Measurements from ENCODE around the gene RMI2.
A peak's percentile ranks its signal among the peaks of the same experiment; 100 is the strongest.
"Not testable (repeated sequence)": the region's sequence is repeated elsewhere in the genome, so short reads cannot be mapped to it uniquely, and the experiment has no call there.

RMI2 gene

DNA sequence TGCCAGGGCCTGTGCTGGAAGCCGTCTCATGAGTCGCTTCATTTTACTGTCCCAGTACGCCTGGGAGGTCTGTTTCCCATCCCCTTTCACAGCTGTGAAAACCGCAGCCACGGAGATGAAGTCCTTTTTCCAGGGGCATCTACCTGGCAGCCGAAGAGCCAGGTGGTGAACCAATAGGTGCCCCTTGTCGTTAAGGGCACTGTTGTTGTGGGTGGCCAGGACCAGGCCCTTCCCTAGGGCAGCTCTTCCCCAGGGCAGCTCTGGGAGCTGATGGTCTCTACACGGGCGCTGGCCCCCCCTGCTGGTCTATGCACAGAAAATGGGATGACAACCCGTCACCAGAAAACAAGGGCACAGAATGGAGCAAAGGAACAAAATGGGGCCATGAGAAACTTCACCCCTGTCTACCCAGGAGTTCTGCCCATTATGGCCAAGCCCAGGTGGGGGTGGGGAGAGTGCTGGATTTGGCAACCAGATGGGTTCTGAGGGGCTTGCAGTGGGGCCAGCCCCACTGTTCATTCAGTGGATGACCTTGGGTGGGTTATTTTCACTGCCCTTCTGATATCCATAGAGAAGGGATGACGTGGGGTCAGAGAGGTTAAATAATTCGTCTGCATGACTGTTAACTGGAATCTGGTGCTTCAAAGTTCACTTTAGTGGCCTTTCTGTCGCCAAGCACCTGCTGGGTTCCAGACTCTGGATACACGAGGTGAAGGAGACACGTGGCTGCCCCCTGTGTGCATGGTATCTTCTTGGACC is 11.5 kb downstream of the RMI2 start:
- DNase-seq, result peak; percentile 57

DNA sequence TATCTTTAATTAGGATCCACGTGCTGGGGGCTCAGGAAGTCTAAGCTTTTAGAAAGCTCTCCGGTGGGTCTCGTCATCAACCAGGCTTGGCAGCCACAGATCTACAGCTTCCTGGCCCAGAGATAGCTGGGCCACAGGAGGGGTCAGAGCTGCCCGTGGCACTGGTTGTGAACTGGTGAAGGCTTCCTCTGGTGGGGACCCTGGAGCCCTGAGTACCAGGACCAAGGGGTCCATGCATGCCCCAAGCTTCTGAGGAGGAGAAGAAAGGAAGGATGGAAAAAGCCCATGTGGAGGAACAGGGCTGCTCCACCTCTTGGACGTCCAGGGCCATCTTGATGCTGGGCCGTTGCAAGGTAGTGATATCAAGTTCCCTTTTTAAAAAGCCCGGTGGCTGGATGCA is 13.3 kb downstream of the RMI2 start:
- no peak for DNase-seq

DNA sequence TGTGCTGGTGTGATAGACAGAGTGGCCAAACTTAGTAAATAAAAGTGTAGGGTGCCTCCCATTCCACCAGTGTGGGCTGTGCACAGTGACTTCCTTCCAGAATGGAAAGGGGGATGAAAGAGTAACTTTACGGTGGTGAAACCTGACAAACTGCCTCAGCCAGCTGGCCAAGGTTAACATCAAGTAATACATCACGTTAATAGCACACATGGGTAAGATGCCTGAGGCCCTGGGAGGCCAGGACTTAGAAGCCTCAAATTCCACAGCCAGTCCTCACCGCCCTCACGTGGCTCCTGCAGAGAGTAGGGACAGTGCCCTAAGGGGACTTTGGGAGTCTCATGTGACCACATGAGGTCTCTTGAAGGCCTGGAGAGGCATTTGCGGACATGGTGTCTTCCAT is 14.1 kb downstream of the RMI2 start:
- no peak for DNase-seq

DNA sequence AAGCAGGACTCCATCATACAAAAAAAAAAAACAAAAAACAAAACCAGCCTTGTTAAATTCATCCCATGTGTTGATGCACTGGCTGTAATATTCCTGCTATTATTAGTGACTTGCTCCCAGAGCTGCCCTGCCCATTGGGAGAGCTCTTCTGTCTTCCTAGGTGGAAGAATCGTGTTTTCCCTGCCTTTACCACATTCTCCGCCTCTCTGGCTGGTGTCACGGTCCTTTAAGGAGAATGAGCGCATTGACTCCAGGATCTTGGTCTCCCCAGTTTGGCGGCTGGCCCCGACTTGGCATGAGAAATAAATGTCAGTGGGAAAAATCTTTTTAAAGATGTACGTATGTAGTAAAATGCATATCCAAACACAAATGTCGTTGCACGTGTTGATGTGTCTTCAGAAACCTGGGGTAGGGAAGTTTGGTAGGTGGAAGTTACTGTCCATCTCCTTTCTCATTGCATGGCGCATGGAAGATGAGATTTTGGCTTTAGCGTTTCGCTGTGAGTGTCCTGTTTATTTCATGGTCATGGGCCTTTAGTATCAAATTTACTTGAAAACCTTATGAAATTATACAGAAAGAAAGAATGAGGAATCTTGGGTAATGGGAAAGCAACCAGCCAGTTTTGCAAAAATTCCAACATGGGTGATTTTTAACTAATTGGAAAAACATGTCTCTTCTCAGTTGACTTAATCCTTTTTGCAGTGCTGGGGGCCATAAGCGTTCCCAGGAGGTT is 15.5 kb downstream of the RMI2 start:
- DNase-seq, result no peak

DNA sequence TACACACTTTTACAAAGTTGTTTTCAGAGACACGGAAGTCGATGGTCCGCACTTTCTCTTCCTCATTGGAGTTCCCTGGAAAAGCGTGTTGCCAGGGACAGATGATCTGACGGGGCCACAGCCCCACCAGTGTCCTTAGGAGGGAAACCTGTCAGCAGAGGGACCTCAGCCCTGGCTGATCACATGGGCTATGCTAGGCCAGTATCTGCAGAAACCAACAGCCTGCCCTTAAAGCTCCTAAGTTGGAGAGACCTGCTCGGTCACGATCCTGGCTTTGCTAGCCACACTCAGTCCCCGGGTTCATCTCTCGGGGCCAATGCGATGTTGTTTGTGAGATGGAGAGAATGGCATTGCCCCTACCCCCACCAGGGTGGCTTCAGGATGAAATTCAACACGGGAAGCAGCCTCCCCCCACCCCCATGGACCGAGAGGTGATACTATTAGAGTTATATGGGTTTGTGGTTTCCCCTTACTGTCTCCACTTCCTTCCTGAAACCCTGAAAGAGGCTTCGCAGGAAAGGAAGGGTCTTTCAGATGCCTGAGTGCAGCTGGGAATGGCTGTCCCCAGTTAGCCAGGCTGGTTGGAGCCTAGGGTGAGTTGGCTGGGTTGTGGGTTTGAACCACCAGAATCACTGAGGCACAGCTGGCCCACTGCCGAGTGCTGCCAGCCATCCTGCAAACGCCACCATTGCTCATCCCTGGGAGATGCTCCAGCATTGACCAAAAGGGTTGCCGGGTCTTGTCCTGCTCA is 16.6 kb downstream of the RMI2 start:
- no peak for DNase-seq

DNA sequence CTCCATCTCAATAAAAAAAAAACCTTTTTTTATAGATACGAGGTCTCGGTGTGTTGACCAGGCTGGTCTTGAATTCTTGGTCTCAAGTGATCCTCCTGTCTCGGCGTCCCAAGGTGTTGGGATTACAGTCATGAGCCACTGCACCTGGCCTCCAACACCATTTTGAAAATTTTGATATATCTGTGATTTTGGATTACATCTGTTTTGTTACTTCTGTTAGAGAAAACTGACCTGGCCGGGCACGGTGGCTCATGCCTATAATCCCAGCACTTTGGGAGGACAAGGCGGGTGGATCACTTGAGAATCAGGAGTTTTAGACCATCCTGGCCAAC is 18.6 kb downstream of the RMI2 start:
- DNase-seq, result no peak

DNA sequence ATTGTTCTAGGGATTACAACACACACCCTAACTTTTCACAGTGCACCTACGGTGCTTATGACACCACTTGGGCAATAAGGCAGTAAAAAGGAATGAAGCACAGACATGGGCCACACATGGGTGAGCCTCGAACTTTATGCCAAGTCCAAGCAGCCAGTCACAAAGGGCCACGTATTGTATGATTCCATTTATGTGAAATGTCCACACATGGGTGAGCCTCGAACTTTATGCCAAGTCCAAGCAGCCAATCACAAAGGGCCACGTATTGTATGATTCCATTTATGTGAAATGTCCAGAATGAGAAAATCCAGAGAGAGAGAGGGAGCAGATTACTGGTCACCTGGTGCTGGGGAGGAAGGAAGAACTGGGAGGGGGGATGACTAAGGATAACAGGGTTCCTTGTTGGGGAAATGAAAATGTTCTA is 22.2 kb downstream of the RMI2 start:
- DNase-seq, result no peak

DNA sequence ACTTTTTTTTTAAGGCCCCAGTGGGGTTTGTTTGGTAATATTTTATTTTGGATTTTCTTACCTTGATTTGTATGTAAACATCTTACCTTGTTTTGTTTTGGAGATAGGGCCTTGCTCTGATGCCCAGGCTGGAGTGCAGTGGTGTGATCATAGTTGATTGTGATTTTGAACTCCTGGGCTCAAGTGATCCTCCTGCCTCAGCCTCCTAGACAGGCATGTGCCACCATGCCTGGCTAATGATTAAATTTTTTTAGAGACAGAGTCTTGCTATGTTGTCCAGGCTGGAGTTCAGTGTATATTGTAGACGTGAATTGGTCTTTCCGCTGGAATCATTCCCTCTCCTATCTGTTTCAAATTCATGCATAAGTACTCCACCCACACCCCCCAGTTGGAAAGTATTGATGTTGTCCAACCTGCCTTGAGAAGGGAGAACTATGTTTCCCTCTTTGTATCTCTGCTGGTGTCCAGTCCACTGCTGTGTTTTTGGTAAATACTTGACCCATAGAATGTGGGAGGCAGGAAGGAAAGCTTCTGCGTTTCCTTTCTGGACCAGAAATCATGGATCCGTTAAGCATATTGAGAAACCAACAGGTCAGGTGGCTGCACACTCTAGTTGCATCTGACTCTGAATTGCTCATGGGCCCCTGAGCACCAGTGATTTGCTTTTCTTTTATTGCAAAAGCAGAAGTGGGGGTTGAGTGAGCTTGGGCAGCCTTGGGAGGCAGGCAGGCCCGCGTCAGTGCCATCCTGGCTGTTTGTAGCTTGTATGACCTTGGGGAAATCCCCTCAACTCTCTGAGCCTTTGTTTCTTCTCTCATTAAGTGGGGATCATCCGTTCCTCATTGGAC is 25.0 kb downstream of the RMI2 start:
- no peak for DNase-seq

DNA sequence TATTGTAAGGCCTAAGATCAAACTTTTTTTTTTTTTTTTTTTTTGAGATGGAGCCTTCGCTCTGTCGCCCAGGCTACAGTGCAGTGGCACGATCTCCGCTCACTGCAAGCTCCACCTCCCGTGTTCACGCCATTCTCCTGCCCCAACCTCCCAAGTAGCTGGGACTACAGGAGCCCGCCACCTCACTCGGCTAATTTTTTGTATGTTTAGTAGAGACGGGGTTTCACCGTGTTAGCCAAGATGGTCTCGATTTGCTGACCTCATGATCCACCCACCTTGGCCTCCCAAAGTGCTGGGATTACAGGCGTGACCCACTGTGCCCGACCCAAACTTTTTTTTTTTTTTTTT is 25.6 kb downstream of the RMI2 start:
- DNase-seq, result not testable (repeated sequence)

DNA sequence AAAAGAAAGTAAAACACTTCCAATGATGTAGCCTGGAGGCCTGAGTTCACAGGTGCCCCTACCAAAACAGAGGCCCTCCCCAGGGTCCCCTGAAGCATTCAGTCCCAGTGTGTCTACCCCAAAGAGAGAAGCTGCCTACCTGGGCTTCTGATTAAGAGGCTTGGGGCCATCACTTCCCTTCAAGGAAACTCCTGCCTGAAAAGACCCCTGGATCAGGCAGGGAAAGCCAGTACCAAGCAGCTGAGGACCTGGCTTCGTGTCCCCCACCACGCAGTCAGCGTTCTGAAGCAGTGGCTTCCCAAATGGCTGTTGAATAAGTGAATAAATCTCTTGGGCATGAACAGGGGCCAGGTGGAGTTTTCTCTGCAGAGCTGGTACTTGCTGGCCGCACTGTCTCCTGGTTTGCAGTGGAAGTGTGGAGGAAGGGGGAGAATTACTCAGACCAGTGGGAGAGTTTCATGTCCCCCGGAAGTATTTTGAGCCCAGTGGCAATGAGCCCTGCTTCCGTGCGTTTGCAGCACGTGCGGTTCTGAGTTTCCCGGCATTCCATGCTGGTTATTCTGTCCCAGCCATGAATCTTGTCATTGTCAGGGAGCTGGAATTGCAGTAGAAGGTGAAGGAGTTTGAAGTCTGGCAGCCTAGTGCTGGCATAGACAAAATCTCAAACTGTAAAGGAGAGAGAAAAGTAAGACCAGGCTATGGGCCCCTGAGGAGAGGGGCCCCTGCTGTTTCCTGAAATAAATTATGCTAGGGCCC is 27.0 kb downstream of the RMI2 start:
- no peak for DNase-seq

DNA sequence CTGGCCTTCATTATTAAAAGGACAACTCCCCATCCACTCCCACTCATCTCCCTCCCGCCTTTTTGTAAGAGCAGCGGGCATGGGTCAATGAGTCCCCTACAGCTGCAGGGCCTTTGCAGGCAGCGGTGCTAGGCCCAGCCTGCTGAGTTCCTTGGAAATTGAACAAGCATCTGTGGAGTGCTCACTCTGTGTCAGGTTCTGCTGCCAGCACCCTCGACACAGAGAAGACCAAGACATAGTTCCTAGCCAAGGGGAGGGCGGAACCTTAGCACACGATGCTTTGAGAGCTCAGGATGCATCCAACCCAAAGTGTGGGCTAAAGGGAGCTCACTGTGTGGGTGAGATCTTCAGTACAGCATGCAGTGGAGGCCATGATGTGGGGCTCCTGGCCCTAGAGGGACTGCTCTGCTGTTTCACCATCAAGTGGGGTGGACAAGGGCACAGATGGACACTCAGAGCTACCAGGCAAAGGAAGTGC is 27.6 kb downstream of the RMI2 start:
- DNase-seq, result no peak

DNA sequence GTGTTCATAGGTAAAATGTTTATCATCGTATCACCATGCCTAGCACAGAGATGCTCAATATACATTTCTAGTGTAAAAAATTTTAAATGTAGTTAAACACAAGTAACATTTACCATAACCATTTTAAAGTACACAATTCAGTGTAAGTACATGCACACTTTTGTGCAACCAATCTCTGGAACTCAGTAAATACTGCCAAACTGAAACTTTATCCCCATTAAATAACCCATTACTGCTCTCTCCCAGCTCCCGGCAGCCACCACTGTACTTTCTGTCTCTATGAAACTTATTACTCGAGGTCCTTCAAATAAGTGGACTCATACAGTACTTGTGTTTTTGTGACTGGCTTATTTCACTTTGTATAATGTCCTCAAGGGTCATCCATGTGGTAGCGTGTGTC is 29.0 kb downstream of the RMI2 start:
- DNase-seq, result no peak

DNA sequence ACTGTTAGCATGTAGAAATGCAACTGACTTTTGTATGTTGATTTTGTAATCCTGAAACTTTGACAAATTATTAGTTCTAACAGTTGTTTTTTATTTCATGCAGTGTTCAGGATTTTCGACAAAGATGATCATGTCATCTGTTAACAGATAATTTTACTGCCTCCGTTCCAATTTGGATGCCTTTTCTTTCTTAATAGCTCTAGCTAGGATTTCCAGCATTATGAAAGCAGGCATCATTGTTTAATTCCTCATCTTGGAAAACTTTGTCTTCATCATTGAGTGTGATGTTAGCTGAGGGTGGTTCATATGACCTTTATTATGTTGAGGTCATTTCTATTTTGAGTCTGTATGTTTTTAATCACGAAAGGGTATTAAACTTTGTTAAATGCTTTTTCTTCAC is 31.9 kb downstream of the RMI2 start:
- DNase-seq, result no peak

DNA sequence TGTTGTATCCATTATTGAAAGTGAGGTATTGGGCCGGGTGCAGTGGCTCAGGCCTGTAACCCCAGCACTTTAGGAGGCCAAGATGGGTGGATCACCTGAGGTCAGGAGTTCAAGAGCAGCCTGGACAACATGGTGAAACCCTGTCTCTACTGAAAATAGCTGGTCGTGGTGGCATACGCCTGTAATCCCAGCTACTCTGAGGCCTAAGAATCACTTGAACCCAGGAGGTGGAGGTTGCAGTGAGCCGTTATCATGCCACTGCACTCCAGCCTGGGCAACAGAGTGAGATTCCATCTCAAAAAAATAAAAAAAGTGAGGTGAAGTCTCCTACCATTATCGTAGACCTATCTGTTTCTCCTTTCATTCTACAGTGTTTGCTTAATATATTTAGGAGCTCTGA is 33.7 kb downstream of the RMI2 start:
- not testable (repeated sequence) for DNase-seq

DNA sequence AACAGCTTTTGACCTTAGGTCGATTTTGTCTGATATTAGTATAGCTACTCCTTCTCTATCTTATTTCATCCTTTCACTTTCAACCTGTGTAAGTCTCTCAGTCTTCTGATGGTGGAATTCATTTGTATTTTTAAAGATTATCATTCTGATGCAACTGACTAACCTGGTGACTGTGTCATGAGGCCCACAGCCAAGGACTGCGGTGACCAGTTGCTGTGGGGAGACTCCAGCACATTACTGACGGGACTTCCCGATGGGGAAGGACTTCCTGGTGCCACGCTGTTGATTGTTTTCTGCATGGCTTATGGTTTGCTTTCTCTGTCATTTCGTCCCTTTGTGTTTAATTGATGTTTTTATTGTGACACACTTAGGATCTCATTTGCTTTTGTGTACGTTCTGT is 34.2 kb downstream of the RMI2 start:
- no peak for DNase-seq

DNA sequence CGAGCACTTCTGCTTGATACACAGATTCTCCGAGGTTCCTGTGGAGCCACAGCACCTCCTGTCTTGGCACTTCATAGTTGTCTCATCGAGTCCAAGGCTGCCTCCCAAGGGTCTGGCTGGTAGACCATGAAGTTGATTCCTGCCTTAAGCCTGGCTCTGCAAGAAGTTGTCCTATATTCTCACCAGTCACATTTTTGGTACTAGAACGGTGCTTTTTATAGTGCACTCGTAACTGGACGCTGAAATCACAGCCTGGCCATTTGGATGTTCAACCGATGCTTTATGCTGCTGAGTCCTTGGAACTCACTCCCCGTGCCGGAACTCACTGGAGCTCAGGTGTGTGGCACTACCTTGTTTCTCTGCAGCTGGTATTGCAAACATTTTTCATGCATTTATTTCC is 35.6 kb downstream of the RMI2 start:
- no peak for DNase-seq

DNA sequence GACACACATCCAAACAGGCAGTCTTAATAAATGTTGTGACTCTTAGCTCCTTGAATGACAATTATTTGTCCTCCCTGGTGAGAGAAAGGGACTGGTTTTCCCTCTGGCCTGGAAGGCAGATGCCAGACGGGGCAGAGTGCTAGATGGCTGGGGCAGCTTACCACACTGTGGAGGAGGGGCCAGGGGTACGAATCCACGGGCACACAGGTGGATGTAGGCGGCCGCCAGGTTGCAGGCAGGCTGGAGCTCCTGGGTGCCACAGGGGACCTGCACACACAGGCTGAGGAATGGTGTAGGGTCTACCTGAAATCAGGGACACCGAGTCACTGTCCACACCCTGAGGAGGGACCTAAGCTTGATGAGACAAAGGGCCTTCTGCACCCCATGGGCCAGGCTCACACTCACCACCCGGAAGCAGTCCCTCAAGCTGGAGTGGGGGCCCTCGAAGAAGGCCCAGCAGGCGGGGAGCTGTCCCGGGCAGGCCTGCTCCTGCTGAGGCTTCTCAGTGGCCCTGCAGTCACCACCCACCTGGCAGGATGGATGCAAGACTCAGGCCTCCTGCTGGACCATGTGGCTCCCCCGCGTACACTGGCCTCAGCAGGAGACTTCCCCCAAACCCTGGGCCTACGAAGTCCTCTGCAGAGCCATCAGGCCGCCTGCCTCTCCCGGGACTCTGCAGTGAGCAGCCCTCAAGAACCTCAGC is 38.4 kb downstream of the RMI2 start:
- no peak for DNase-seq

DNA sequence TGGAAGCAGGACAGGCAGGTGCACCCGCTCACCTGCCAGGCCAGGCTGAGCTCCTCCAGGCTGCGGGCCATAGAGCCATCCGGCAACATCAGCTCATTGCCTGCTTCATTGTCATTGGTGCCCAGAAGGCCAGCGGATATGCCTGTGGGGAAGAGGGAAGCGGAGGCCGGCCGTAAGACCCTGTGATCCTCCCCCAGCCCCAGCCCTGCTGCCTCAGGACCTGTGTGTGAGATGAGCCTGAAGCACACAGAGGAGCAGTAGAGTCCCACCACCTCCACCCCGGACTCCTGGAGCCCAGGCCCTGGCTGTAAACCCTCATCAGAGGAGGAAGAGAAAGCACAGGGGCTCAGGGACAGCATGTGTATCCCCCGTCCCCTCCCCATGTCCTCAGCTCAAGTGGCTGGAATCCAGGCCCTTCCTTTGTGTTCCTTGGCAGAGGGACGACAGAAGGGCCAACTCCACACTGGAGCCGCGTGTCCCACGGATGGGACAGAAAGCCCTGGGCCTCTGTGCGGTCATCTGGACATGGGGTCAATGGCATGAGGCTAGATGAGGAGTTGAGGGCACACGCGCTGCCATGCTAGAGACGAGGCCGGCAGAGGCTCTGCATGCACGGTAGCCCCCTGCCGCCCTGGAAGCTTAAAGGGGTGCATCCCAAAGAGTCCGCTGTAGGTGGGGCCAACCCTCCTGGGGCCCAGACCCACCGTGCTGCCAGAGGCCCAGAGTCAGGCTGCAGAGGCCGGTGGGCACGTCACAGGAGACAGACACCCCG is 39.1 kb downstream of the RMI2 start:
- no peak for DNase-seq

DNA sequence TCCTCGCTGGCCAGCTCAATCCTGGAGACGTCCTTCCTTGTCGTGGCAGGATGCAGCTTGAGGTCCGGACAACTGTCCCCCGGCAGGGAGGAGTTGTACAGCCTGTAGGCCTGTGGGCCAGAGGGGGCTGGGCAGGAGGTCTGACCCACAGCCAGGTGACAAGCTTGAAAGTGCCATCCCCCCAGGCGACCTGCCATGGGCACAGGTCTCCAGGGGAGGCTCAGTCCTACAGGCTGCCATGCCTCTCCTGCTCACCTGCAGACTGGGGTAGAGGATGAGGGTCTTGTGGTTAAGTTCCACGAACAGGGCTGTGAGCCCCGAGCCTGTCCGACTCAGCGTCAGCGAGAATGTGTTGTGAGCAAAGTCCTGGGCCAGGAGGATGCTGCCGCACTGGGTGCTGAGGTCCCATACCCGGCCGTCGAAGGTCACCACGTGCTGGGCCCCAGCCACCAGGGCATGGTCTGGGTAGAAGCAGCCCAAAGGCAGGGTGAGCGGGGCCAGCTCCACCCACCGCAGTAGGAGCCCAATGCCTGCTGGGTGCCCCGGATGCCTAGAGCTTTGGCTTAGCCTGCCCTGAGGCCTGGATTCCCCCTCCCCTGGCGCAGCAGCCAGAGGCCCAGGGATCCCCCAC is 39.8 kb downstream of the RMI2 start:
- no peak for DNase-seq

DNA sequence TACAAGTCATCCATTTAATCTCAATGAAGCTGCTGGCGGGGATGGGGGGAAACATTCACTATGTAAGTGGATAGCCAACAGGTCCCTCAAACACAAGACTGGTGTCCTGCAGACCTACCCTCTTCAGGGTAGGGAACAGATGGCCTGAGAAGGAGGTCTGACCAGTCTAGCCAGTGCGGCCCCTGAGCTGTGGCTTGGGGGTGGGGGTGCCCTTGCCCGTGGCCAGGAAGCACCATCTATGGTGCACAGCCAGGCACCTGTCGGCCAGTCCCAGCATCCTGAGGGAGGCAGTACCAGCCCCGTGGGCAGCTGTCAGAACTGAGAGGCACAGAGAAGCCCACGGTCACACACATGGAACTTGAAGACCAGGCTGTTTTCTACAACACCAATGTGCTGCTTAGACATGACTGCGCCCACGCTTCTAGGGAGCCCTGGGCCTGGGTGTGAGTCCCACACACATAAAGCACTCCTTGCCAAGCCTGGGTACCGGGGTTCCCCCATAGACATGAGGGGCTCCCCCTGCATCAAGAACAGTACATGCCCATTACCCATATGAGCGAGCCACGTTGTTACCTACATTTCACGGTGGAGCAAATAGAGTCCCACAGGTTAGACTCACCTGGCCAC is 40.9 kb downstream of the RMI2 start:
- no peak for DNase-seq
